Measurements from ENCODE around the gene CCDC97. TPM values are rescaled to one million over a fixed set of nuclear protein-coding genes. Genes with fewer than 3 reads are reported as not detected.

The CCDC97 gene
- total RNA-seq, 1 experiment from 2014 or later: 25.5 TPM

DNA sequence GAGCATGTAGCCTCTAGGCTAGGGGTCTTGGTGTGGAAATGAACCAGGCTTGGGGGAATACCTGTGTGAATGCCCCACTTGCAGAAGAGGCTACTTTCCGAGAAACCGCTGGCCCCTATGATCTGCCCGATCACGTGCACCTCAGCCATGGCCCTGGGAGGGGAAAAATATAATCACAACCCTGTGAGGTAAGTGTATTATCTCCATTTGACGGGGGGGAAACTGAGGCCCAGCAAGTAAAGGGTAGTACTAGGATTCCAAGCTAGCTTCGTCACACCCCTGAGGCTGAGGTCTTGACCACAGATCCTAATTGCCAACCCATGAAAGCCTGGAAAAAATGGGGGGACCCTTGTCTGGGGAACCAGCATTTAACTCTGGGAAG lies 53.4 kb downstream of the CCDC97 start:
- POLR2A ChIA-PET: interaction anchor here (0.8 to 1.1 kb wide), 3 partner anchors 17 to 55 kb away, joined by 3 read pairs; no protein-coding TSS in a partner anchor
- no peaks in the 10 kb centered on the region for H3K36me3 ChIP-seq (ENCODE audit: control insufficient read depth, insufficient read depth, low read length)
- ATAC-seq (no peak), DNase-seq (ENCODE audit: low read depth, low spot score) (no peak)
- H3K9me3 ChIP-seq (ENCODE audit: control insufficient read depth, insufficient read depth, low read depth, low read length): no peaks in the 10 kb centered on the region
- no TSS peak for BruUV-seq (replicated peaks)
- H3K4me3 ChIP-seq (ENCODE audit: low read depth in 2 of 2, low read length in 2 of 2): peak overlapping the region; percentile 72 to 92
- peaks cover 3% of the 10 kb centered on the region for H3K4me1 ChIP-seq (ENCODE audit: control insufficient read depth, insufficient read depth, low read length)
- no peaks in the 10 kb centered on the region for H3K27me3 ChIP-seq (ENCODE audit: control insufficient read depth, insufficient read depth, low read length)
- H3K27ac ChIP-seq (ENCODE audit: low read length): peak overlapping the region; percentile 98
- intact Hi-C loops (cut with micrococcal nuclease; ENCODE audit: unreplicated experiment): no loop called here
- TF ChIP-seq TCF7L2 (IDR thresholded peaks at IDR 0.05; ENCODE audit: low read depth, low read length): no peak
- CTCF ChIA-PET: no interaction called here
- in situ Hi-C loops (cut with HindIII; ENCODE audit: low pct_unique_long_range_greater_than_20kb, low sequenced_read_pairs): no loop called here

- Histone ChIP-seq H3K27me3 (ENCODE audit: control insufficient read depth, insufficient read depth, low read length) (no peaks in the 10 kb centered on the region), H3K4me1 (ENCODE audit: control insufficient read depth, insufficient read depth, low read length) (peaks cover 3% of the 10 kb centered on the region), H3K9me3 (ENCODE audit: control insufficient read depth, insufficient read depth, low read depth, low read length) (no peaks in the 10 kb centered on the region), H3K27ac (ENCODE audit: low read length) (peak within 1 kb of the TSS; percentile 98), H3K4me3 (ENCODE audit: low read depth in 2 of 2, low read length in 2 of 2) (peak within 1 kb of the TSS; percentile 72 to 92), H3K36me3 (ENCODE audit: control insufficient read depth, insufficient read depth, low read length) (no peaks in the 10 kb centered on the region)
- CTCF ChIA-PET: interaction anchor here (0.7 kb wide), 1 partner anchor 220 kb away, joined by 4 read pairs; no protein-coding TSS in a partner anchor
- in situ Hi-C loops (cut with HindIII; ENCODE audit: low pct_unique_long_range_greater_than_20kb, low sequenced_read_pairs): no loop called here
- POLR2A ChIA-PET: interaction anchor here (0.8 to 1.1 kb wide), 4 partner anchors 9 to 55 kb away, joined by 3 to 4 read pairs (median 3); no protein-coding TSS in a partner anchor
- TF ChIP-seq SIN3A (IDR thresholded peaks at IDR 0.05; ENCODE audit: borderline replicate concordance, insufficient read depth, low read depth, low read length) (0 out of 2 replicates have a peak, but pooled peaks have one; percentile 58), POLR2AphosphoS5 (IDR thresholded peaks at IDR 0.05; ENCODE audit: low read depth, low read length) (peak; percentile 82), TCF7L2 (IDR thresholded peaks at IDR 0.05; ENCODE audit: low read depth, low read length) (peak; percentile 89; the same call in 1 of the 2 replicates)
- TF ChIP-seq, protein P1, sequence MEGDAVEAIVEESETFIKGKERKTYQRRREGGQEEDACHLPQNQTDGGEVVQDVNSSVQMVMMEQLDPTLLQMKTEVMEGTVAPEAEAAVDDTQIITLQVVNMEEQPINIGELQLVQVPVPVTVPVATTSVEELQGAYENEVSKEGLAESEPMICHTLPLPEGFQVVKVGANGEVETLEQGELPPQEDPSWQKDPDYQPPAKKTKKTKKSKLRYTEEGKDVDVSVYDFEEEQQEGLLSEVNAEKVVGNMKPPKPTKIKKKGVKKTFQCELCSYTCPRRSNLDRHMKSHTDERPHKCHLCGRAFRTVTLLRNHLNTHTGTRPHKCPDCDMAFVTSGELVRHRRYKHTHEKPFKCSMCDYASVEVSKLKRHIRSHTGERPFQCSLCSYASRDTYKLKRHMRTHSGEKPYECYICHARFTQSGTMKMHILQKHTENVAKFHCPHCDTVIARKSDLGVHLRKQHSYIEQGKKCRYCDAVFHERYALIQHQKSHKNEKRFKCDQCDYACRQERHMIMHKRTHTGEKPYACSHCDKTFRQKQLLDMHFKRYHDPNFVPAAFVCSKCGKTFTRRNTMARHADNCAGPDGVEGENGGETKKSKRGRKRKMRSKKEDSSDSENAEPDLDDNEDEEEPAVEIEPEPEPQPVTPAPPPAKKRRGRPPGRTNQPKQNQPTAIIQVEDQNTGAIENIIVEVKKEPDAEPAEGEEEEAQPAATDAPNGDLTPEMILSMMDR (IDR thresholded peaks at IDR 0.05): no peak
- intact Hi-C loops (cut with micrococcal nuclease; ENCODE audit: unreplicated experiment): no loop called here
- ATAC-seq: peak; percentile 98
- BruUV-seq (replicated peaks): TSS peak; percentile 94
- DNase-seq (ENCODE audit: low read depth, low spot score): peak; percentile 91
Observed at GRCh38 chr19:41363753-41364523, 54.0 kb downstream of the CCDC97 start, which contains the start of gene B9D2. B9D2 (minus strand) TSS chr19:41364149; CDS start chr19:41363519, 630 bp downstream.

GRCh38 chr19:41364524-41365391 lies 54.8 kb downstream of the CCDC97 start:
- CTCF ChIA-PET: interaction anchor here (0.7 kb wide), 1 partner anchor 220 kb away, joined by 4 read pairs; no protein-coding TSS in a partner anchor

More at GRCh38 chr19:41364524-41365391, 54.8 kb downstream of the CCDC97 start:
- ATAC-seq: no peak
- Histone ChIP-seq H3K27me3 (ENCODE audit: control insufficient read depth, insufficient read depth, low read length) (no peaks in the 10 kb centered on the region), H3K9me3 (ENCODE audit: control insufficient read depth, insufficient read depth, low read depth, low read length) (no peaks in the 10 kb centered on the region), H3K4me1 (ENCODE audit: control insufficient read depth, insufficient read depth, low read length) (peaks cover 3% of the 10 kb centered on the region), H3K36me3 (ENCODE audit: control insufficient read depth, insufficient read depth, low read length) (no peaks in the 10 kb centered on the region), H3K4me3 (ENCODE audit: low read depth in 2 of 2, low read length in 2 of 2) (peak overlapping the region; percentile 72 to 92), H3K27ac (ENCODE audit: low read length) (peak overlapping the region; percentile 98)
- BruUV-seq (replicated peaks): no TSS peak
- POLR2A ChIA-PET: interaction anchor here (0.5 to 1.1 kb wide), 5 partner anchors 8 to 1006 kb away, joined by 3 to 10 read pairs (median 3); no protein-coding TSS in a partner anchor
- no peak for TF ChIP-seq POLR2AphosphoS5 (IDR thresholded peaks at IDR 0.05; ENCODE audit: low read depth, low read length)
- no peak for TF ChIP-seq SIN3A (IDR thresholded peaks at IDR 0.05; ENCODE audit: borderline replicate concordance, insufficient read depth, low read depth, low read length)
- TF ChIP-seq REST (IDR thresholded peaks at IDR 0.05; ENCODE audit: insufficient read depth in 1 of 2, low read depth in 2 of 2, low read length in 1 of 2): no peak
- TF ChIP-seq TCF7L2 (IDR thresholded peaks at IDR 0.05; ENCODE audit: low read depth, low read length): no peak
- TF ChIP-seq, protein P1 (IDR thresholded peaks at IDR 0.05): no peak
- no peak for DNase-seq (ENCODE audit: low read depth, low spot score)
- in situ Hi-C loops (cut with HindIII; ENCODE audit: low pct_unique_long_range_greater_than_20kb, low sequenced_read_pairs): no loop called here
- intact Hi-C loops (cut with micrococcal nuclease; ENCODE audit: unreplicated experiment): no loop called here
